ENCODE results near the gene C9orf50.

DNA sequence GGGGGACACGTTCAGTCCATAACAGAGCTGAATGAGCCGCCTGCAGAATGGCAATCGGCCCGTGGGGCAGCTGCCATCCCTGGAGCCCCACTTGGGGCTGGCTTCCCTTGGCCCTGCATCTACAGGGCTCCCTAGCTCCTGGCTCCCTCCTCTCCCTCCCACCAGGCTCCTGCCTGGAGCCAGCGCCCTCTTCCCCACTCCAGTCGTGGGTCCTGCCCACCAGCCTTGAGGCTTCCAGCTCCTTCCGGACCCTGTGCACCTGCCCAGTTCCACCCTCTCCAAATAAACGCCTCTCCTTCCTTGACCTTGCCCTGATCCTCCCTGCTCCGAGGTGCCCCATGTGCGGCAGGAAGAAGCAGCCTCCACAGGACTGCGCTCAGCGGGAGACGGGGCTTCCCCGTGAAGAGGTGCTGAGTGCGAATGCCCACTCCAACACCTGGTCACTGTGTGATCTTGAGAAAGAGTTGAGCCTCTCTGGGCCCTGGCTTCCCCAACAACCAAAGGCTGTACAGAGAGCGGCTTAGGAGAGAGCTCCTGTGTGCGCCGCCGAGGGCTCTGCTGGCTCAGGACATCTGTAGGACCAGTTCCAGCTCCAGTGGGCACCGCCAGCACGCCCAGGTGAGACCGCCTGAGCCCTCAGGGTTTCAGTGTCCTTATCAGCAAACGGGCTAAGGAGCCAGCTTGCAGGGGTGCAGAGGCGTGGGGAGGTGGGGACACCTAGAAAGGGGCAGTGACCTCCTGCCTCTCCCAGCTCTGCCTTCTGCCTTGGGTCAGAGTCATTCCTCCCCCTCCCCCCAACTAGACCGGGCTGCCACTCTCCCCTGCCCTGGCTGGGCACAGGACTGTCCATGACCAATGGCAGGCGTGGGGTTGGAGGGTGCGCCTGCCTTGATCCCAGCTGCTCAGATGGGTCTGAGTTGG is 12.1 kb downstream of the C9orf50 start:
- TF ChIP-seq POLR2AphosphoS5 (IDR thresholded peaks at IDR 0.05; ENCODE audit: low read depth, low read length) (no peak), TCF7L2 (IDR thresholded peaks at IDR 0.05; ENCODE audit: low read depth, low read length) (no peak)
- TF ChIP-seq, protein P1, sequence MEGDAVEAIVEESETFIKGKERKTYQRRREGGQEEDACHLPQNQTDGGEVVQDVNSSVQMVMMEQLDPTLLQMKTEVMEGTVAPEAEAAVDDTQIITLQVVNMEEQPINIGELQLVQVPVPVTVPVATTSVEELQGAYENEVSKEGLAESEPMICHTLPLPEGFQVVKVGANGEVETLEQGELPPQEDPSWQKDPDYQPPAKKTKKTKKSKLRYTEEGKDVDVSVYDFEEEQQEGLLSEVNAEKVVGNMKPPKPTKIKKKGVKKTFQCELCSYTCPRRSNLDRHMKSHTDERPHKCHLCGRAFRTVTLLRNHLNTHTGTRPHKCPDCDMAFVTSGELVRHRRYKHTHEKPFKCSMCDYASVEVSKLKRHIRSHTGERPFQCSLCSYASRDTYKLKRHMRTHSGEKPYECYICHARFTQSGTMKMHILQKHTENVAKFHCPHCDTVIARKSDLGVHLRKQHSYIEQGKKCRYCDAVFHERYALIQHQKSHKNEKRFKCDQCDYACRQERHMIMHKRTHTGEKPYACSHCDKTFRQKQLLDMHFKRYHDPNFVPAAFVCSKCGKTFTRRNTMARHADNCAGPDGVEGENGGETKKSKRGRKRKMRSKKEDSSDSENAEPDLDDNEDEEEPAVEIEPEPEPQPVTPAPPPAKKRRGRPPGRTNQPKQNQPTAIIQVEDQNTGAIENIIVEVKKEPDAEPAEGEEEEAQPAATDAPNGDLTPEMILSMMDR (IDR thresholded peaks at IDR 0.05): no peak

All from Panc1 (cell line).